DMS53 treated with DMSO at 0.1 percent for 48 hours (cell line): ENCODE data around the gene KRTAP17-1.
"Not testable (repeated sequence)": the region's sequence is repeated elsewhere in the genome, so short reads cannot be mapped to it uniquely, and the experiment has no call there.

ENCODE experiments used
- DNase-seq: peaks from one replicate; lab custom pipeline; 2025; ENCODE audit not compliant: unreplicated experiment; lab: John Stamatoyannopoulos, UW

KRTAP17-1 gene

GRCh38 chr17:41307647-41308046, 7.9 kb downstream of the KRTAP17-1 start:
- DNase-seq: no peak

GRCh38 chr17:41304091-41304490, 11.4 kb downstream of the KRTAP17-1 start:
- DNase-seq: no peak

GRCh38 chr17:41302981-41303380, 12.5 kb downstream of the KRTAP17-1 start:
- no peak for DNase-seq

- DNase-seq: no peak
Observed at GRCh38 chr17:41301916-41302901, 13.3 kb downstream of the KRTAP17-1 start, which contains the start of gene KRTAP29-1. TSS of gene KRTAP29-1 (minus strand) at chr17:41302851. CDS start at chr17:41302851, 0 bp downstream.

GRCh38 chr17:41301204-41301790, 14.2 kb downstream of the KRTAP17-1 start:
- no peak for DNase-seq

GRCh38 chr17:41298458-41299135, 16.9 kb downstream of the KRTAP17-1 start:
- no peak for DNase-seq

GRCh38 chr17:41296846-41297245, 18.7 kb downstream of the KRTAP17-1 start:
- no peak for DNase-seq

GRCh38 chr17:41294016-41294415, 21.5 kb downstream of the KRTAP17-1 start:
- no peak for DNase-seq

GRCh38 chr17:41287050-41287449, 28.5 kb downstream of the KRTAP17-1 start:
- no peak for DNase-seq

- DNase-seq: no peak
Observed at GRCh38 chr17:41284546-41284945, 31.0 kb downstream of the KRTAP17-1 start.

- DNase-seq: no peak
Observed at GRCh38 chr17:41284043-41284442, 31.5 kb downstream of the KRTAP17-1 start.

- DNase-seq: no peak
Observed at GRCh38 chr17:41278176-41278955, 37.1 kb downstream of the KRTAP17-1 start.

- DNase-seq: not testable (repeated sequence)
Observed at GRCh38 chr17:41275648-41276190, 39.8 kb downstream of the KRTAP17-1 start, which contains the start of gene KRTAP9-7. TSS of gene KRTAP9-7 (plus strand) at chr17:41275698. CDS start at chr17:41275698, 0 bp downstream.

- DNase-seq: no peak
Observed at GRCh38 chr17:41271858-41272257, 43.7 kb downstream of the KRTAP17-1 start.

- DNase-seq: not testable (repeated sequence)
Observed at GRCh38 chr17:41271323-41271722, 44.2 kb downstream of the KRTAP17-1 start.

- no peak for DNase-seq
Observed at GRCh38 chr17:41267711-41268110, 47.8 kb downstream of the KRTAP17-1 start.

- no peak for DNase-seq
Observed at GRCh38 chr17:41265078-41265477, 50.4 kb downstream of the KRTAP17-1 start, which contains the start of gene KRTAP9-6. TSS of gene KRTAP9-6 (plus strand) at chr17:41265378. CDS start at chr17:41265378, 0 bp downstream.
